ENCODE data around the gene TEX19.

TEX19 gene, protein sequence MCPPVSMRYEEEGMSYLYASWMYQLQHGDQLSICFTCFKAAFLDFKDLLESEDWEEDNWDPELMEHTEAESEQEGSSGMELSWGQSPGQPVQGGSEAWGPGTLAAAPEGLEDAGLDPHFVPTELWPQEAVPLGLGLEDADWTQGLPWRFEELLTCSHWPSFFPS

DNA sequence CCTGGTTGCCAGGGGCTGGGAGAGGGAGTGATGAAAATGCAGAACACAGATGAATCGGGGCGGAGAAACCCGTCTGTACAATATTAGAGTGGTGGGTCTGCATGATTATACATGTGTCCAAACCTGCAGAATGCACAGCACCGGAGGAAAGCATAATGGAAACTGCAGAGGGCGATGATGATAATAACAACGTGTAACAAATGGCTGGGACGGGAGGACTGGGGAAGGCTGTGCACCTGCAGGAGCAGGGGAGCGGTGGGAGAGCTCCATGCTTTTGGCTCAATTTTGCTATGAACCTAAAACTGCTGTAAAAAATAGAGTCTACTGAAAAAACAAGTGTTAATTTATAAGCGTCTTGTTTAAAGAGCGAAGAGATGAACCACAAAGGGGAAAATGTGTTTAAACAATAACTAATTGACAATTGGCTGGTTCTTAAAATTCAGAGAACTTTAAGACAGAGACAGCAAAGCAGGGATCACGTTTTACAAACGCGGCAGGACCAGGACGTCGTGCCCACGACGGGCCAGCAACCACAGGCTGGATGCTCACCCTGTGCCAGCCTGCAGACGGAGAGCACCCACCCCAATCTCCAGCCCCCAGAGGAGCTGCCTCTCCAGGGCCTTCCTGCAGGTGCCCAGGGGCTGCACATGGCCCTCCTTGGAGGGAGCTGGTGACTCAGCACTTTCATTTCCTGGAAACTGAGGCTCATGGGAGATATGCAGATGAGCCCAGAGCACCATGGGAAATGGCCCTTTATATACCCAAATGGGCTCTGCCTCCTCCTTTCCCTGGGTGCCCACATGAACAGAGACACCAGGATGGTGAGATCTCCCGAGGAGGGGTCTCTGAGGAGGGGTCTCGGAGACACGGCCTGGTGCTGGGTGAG is at the start of gene TEX19:
Gene TEX19, plus strand, starts transcription at position 783 of the 886 bp plus-strand sequence. CDS start 2,904 bp downstream, outside the sequence.
- no peak within 1 kb of the TSS for H3K4me3 ChIP-seq (ENCODE audit: low read length in 2 of 2)
- H3K27me3 ChIP-seq (ENCODE audit: control insufficient read depth in 2 of 2, insufficient read depth in 2 of 2, low read length in 2 of 2): peaks cover 0 to 4% of the 10 kb centered on the region in 2 donors
- no peaks in the 10 kb centered on the region for H3K4me1 ChIP-seq (ENCODE audit: control insufficient read depth in 2 of 2, insufficient read depth in 2 of 2, low read length in 2 of 2)
- no peaks in the 10 kb centered on the region for H3K36me3 ChIP-seq (ENCODE audit: control insufficient read depth in 2 of 2, insufficient read depth in 2 of 2, low read length in 2 of 2)
- no peak within 1 kb of the TSS for H3K27ac ChIP-seq (ENCODE audit: low read depth in 2 of 2, low read length in 2 of 2)
- no peaks in the 10 kb centered on the region for H3K9me3 ChIP-seq (ENCODE audit: control insufficient read depth in 2 of 2, low read length in 2 of 2)
- no peak within 1 kb of the TSS for H3K9ac ChIP-seq (ENCODE audit: low read depth in 1 of 2, low read length in 2 of 2)

DNA sequence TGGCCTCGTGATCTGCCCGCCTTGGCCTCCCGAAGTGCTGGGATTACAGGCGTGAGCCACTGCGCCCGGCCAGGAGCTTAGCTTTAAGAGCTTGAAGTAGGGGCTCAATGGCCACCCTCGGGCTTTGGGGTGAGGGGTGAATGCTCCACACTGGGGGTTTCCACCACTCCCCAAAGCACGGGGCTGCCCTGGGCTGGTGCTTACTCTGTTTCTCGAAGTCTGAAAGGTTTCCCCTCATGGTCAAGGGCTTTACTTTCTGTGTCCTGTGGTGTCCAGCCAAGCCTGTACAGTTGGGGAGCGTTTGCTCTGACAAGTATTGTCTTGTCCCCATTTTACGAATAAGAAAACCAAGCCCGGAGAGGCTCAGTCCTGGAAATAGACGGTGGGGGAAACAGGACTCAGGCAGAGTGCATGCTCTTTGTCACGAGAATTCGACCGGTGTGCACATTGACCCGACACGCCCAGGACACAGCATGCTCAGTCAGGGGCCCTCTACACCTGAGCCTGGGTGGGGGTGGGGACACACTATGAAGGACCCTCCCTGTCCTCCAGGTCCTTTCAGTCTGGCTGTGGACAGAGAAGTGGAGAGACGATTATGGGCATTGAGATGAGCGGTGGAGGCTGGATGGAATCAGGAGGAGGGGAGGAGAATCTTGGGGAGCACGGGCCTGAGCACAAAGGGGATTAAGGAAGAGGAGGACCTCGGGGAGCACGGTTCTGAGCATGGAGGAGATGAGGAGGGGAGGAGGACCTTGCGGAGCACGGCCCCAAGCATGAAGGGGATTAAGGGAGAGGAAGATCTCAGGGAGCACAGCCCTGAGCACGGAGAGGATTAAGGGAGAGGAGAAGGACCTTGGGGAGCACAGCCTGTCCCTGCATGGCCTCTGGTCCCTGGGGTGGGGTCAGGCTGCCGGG is 49.1 kb upstream of the TEX19 start:
- Histone ChIP-seq H3K4me3 (ENCODE audit: low read length in 2 of 2) (no peak overlapping the region), H3K27me3 (ENCODE audit: control insufficient read depth in 2 of 2, insufficient read depth in 2 of 2, low read length in 2 of 2) (peaks cover 8 to 9% of the 10 kb centered on the region in 2 donors), H3K36me3 (ENCODE audit: control insufficient read depth in 2 of 2, insufficient read depth in 2 of 2, low read length in 2 of 2) (no peaks in the 10 kb centered on the region), H3K9me3 (ENCODE audit: control insufficient read depth in 2 of 2, low read length in 2 of 2) (no peaks in the 10 kb centered on the region), H3K4me1 (ENCODE audit: control insufficient read depth in 2 of 2, insufficient read depth in 2 of 2, low read length in 2 of 2) (peaks cover 7 to 8% of the 10 kb centered on the region in 2 donors), H3K27ac (ENCODE audit: low read depth in 2 of 2, low read length in 2 of 2) (no peak overlapping the region), H3K9ac (ENCODE audit: low read depth in 1 of 2, low read length in 2 of 2) (no peak overlapping the region)

DNA sequence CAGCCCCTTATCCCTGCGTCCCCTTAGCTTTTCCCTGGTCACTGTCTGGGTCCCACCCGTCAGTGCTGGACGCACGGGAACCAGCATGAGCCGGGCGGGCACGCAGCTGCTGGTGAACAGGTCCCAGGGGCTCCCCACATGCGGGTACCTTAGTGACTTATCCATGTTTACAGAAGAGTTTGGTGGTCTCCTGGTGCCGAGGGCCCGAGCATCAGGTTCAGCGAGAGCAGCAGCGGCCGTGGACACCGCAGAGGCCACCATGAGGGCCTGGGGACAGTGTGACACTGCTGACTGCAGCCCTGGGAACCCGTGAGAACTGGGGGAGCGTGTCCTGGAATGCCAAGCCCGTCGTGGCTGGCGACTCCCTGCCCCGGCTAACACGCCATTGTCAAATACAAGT is 48.2 kb upstream of the TEX19 start:
- no peak overlapping the region for H3K27ac ChIP-seq (ENCODE audit: low read depth in 2 of 2, low read length in 2 of 2)
- H3K9ac ChIP-seq (ENCODE audit: low read depth in 1 of 2, low read length in 2 of 2): no peak overlapping the region
- no peaks in the 10 kb centered on the region for H3K36me3 ChIP-seq (ENCODE audit: control insufficient read depth in 2 of 2, insufficient read depth in 2 of 2, low read length in 2 of 2)
- no peaks in the 10 kb centered on the region for H3K9me3 ChIP-seq (ENCODE audit: control insufficient read depth in 2 of 2, low read length in 2 of 2)
- H3K27me3 ChIP-seq (ENCODE audit: control insufficient read depth in 2 of 2, insufficient read depth in 2 of 2, low read length in 2 of 2): peaks cover 10% of the 10 kb centered on the region in 2 donors
- H3K4me3 ChIP-seq (ENCODE audit: low read length in 2 of 2): no peak overlapping the region
- H3K4me1 ChIP-seq (ENCODE audit: control insufficient read depth in 2 of 2, insufficient read depth in 2 of 2, low read length in 2 of 2): peaks cover 7 to 8% of the 10 kb centered on the region in 2 donors

DNA sequence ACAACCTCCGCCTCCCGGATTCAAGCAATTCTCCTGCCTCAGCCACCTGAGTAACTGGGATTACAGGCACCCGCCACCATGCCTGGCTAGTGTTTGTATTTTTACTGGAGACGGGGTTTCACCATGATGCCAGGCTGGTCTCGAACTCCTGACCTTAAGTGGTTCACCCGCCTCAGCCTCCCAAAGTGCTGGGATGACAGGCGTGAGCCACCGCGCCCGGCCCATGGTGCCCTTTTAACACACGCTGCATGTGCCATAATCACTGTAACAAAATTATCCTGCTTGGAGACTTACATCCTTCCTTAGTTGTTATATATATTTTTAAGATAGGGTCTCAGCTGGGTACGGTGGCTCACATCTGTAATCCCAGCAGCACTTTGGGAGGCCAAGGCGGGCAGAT is 47.1 kb upstream of the TEX19 start:
- Histone ChIP-seq H3K27ac (ENCODE audit: low read depth in 2 of 2, low read length in 2 of 2) (no peak overlapping the region), H3K4me3 (ENCODE audit: low read length in 2 of 2) (no peak overlapping the region), H3K4me1 (ENCODE audit: control insufficient read depth in 2 of 2, insufficient read depth in 2 of 2, low read length in 2 of 2) (peaks cover 7 to 10% of the 10 kb centered on the region in 2 donors), H3K36me3 (ENCODE audit: control insufficient read depth in 2 of 2, insufficient read depth in 2 of 2, low read length in 2 of 2) (no peaks in the 10 kb centered on the region), H3K9ac (ENCODE audit: low read depth in 1 of 2, low read length in 2 of 2) (no peak overlapping the region), H3K9me3 (ENCODE audit: control insufficient read depth in 2 of 2, low read length in 2 of 2) (no peaks in the 10 kb centered on the region), H3K27me3 (ENCODE audit: control insufficient read depth in 2 of 2, insufficient read depth in 2 of 2, low read length in 2 of 2) (peaks cover 12 to 17% of the 10 kb centered on the region in 2 donors)

- Histone ChIP-seq H3K36me3 (ENCODE audit: control insufficient read depth in 2 of 2, insufficient read depth in 2 of 2, low read length in 2 of 2) (no peaks in the 10 kb centered on the region), H3K9me3 (ENCODE audit: control insufficient read depth in 2 of 2, low read length in 2 of 2) (no peaks in the 10 kb centered on the region), H3K4me1 (ENCODE audit: control insufficient read depth in 2 of 2, insufficient read depth in 2 of 2, low read length in 2 of 2) (peaks cover 7 to 10% of the 10 kb centered on the region in 2 donors), H3K27me3 (ENCODE audit: control insufficient read depth in 2 of 2, insufficient read depth in 2 of 2, low read length in 2 of 2) (peaks cover 12 to 17% of the 10 kb centered on the region in 2 donors), H3K9ac (ENCODE audit: low read depth in 1 of 2, low read length in 2 of 2) (no peak overlapping the region), H3K27ac (ENCODE audit: low read depth in 2 of 2, low read length in 2 of 2) (no peak overlapping the region), H3K4me3 (ENCODE audit: low read length in 2 of 2) (no peak overlapping the region)
These were observed 45.6 kb upstream of the TEX19 start for GRCh38 chr17:82313195-82314011.

DNA sequence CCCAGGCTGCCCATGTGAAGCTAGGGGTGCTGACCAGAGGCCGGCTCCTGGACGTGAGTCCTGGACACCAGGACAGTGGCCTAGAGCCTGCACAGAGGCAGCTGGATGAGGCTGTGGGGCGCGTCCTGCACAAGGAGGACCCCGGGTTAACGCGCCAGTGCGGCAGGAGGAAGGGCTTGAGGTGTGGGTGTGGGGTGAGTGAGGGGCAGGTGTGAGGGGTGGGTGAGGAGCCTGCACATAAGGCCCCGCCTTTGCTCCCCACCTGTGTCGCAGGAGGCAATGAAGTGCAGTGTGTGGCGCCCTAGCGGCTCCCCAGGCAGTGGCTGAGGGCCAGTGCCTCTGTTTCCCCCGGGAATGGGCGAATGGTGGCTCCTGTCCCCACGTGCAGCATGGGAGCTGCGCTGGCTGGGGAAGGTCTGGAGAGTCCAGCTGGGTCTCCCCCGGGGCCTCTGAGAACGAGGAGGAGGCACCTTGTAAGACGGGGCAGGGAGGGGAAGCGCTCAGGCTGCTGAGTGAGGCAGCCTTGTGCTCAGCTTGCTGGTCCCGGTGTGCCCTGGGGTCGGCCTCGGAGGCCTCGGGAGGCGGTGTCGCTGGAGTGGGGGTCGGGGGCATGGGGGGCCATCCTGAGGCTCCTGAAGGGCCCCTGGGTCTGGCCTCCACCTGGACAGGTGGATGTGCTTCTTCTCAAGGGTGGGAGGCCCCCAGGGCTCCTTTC is 44.9 kb upstream of the TEX19 start:
- H3K9ac ChIP-seq (ENCODE audit: low read depth in 1 of 2, low read length in 2 of 2): no peak overlapping the region
- no peaks in the 10 kb centered on the region for H3K36me3 ChIP-seq (ENCODE audit: control insufficient read depth in 2 of 2, insufficient read depth in 2 of 2, low read length in 2 of 2)
- peaks cover 12 to 17% of the 10 kb centered on the region in 2 donors for H3K27me3 ChIP-seq (ENCODE audit: control insufficient read depth in 2 of 2, insufficient read depth in 2 of 2, low read length in 2 of 2)
- H3K4me1 ChIP-seq (ENCODE audit: control insufficient read depth in 2 of 2, insufficient read depth in 2 of 2, low read length in 2 of 2): peaks cover 7 to 10% of the 10 kb centered on the region in 2 donors
- H3K9me3 ChIP-seq (ENCODE audit: control insufficient read depth in 2 of 2, low read length in 2 of 2): no peaks in the 10 kb centered on the region
- H3K27ac ChIP-seq (ENCODE audit: low read depth in 2 of 2, low read length in 2 of 2): no peak overlapping the region
- H3K4me3 ChIP-seq (ENCODE audit: low read length in 2 of 2): no peak overlapping the region

GRCh38 chr17:82314727-82315605 is 44.1 kb upstream of the TEX19 start:
- Histone ChIP-seq H3K27ac (ENCODE audit: low read depth in 2 of 2, low read length in 2 of 2) (no peak overlapping the region), H3K4me3 (ENCODE audit: low read length in 2 of 2) (no peak overlapping the region), H3K27me3 (ENCODE audit: control insufficient read depth in 2 of 2, insufficient read depth in 2 of 2, low read length in 2 of 2) (peaks cover 12 to 17% of the 10 kb centered on the region in 2 donors)

GRCh38 chr17:82315703-82316358 is 43.2 kb upstream of the TEX19 start:
- H3K36me3 ChIP-seq (ENCODE audit: control insufficient read depth in 2 of 2, insufficient read depth in 2 of 2, low read length in 2 of 2): no peaks in the 10 kb centered on the region
- H3K27me3 ChIP-seq (ENCODE audit: control insufficient read depth in 2 of 2, insufficient read depth in 2 of 2, low read length in 2 of 2): peaks cover 12 to 17% of the 10 kb centered on the region in 2 donors
- H3K9me3 ChIP-seq (ENCODE audit: control insufficient read depth in 2 of 2, low read length in 2 of 2): no peaks in the 10 kb centered on the region
- H3K4me1 ChIP-seq (ENCODE audit: control insufficient read depth in 2 of 2, insufficient read depth in 2 of 2, low read length in 2 of 2): peaks cover 0 to 2% of the 10 kb centered on the region in 2 donors
- H3K9ac ChIP-seq (ENCODE audit: low read depth in 1 of 2, low read length in 2 of 2): no peak overlapping the region
- H3K4me3 ChIP-seq (ENCODE audit: low read length in 2 of 2): no peak overlapping the region
- H3K27ac ChIP-seq (ENCODE audit: low read depth in 2 of 2, low read length in 2 of 2): no peak overlapping the region

More at GRCh38 chr17:82314727-82315605, 44.1 kb upstream of the TEX19 start:
- Histone ChIP-seq H3K4me1 (ENCODE audit: control insufficient read depth in 2 of 2, insufficient read depth in 2 of 2, low read length in 2 of 2) (peaks cover 4 to 6% of the 10 kb centered on the region in 2 donors), H3K9ac (ENCODE audit: low read depth in 1 of 2, low read length in 2 of 2) (no peak overlapping the region), H3K36me3 (ENCODE audit: control insufficient read depth in 2 of 2, insufficient read depth in 2 of 2, low read length in 2 of 2) (no peaks in the 10 kb centered on the region), H3K9me3 (ENCODE audit: control insufficient read depth in 2 of 2, low read length in 2 of 2) (no peaks in the 10 kb centered on the region)
